Measurements from ENCODE around the gene AREL1.
A peak's percentile ranks its signal among the peaks of the same experiment; 100 is the strongest.

The AREL1 gene

GRCh38 chr14:74636424-74637177 is 76.3 kb downstream of the AREL1 start:
- no peak for DNase-seq (ENCODE audit: low read depth)

- no peak for DNase-seq (ENCODE audit: low read depth)
These were observed 77.0 kb downstream of the AREL1 start for GRCh38 chr14:74635847-74636246.

GRCh38 chr14:74634964-74635363 is 77.9 kb downstream of the AREL1 start:
- DNase-seq (ENCODE audit: low read depth): no peak

GRCh38 chr14:74634481-74634880 is 78.4 kb downstream of the AREL1 start:
- no peak for DNase-seq (ENCODE audit: low read depth)

- DNase-seq (ENCODE audit: low read depth): no peak
These were observed 81.8 kb downstream of the AREL1 start for GRCh38 chr14:74630881-74631690.

DNA sequence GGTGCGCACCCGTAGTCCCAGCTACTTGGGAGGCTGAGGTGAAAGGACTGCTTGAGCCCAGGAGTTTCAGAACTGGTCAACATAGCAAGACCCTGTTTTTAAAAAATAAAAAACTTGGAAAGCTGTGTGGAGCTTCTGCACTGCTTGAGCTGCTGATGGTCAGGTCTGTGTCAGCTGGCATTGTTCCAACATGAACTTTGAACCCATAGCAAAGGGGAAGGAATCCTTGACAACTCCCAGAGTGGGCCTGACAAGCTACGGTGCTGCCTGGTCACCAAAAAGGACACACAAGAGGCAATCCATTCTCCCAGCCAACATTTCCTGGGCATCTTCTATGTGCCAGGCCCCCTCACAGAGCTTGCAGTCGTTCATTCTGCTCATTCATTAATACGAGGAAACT is 84.5 kb downstream of the AREL1 start:
- DNase-seq (ENCODE audit: low read depth): no peak

DNA sequence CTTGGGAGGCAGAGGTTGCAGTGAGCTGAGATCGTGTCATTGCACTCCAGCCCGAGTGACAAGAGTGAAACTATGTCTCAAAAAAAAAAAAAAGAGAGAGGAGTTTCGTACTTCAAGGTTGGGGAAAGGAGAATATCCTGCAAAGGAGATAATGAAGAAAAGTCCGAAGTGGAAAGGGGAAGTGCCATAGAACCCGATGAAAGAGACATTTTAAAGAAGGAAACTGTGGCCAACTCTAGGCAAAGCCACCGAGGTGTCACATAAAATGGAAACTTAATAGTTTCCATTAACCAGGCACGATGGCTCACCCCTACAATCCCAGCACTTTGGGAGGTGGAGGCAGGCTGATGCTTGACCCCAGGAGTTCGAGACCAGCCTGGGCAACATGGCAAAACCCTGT is 85.8 kb downstream of the AREL1 start:
- DNase-seq (ENCODE audit: low read depth): no peak

DNA sequence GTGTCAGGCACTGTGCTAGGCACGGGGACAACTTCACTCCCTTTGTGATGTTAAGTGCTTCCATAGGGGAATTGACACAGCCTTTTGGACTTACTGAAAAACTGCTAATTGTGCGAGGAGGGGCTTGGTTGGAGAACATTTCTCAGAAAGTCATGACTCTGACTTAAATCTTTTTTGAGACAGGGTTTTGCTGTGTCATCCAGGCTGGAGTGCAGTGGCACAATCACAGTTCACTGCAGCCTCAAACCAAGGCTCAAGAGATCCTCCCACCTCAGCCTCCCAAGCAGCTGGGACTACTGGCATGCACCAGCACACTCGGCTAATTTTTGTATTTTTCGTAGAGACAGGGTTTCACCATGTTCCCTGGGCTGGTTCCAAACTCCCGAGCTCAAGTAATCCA is 90.6 kb downstream of the AREL1 start:
- DNase-seq (ENCODE audit: low read depth): no peak

GRCh38 chr14:74621556-74621955 is 91.3 kb downstream of the AREL1 start:
- no peak for DNase-seq (ENCODE audit: low read depth)

- DNase-seq (ENCODE audit: low read depth): no peak
These were observed 92.0 kb downstream of the AREL1 start for GRCh38 chr14:74620923-74621322.

GRCh38 chr14:74620497-74620921 is 92.4 kb downstream of the AREL1 start:
- DNase-seq (ENCODE audit: low read depth): peak; percentile 89

DNA sequence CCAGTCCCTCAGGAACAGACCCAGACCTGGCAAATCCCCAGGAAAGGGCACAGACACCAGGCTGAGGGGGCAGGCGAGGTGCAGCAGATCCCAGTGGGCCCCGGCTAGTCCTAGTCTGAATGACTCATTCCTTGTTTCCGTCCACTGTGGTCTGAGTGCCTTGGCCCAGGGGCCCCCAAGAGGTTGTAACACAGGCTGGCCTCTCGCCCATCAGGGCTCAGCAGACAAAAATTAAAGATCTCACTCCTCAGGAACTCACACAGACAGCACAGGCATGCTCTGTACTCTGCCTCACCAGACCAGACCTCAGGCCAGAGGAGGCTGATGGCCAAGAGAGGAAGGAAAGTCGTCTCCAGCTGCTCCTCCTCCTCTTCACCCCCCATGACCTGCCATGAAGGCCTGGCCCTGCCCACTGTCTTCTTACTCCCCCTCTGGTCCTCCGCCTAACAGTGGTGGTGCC is 93.2 kb downstream of the AREL1 start:
- peak; percentile 98 for DNase-seq (ENCODE audit: low read depth)

- DNase-seq (ENCODE audit: low read depth): no peak
These were observed 94.6 kb downstream of the AREL1 start for GRCh38 chr14:74618078-74618952.

GRCh38 chr14:74616996-74617700 is 95.7 kb downstream of the AREL1 start:
- no peak for DNase-seq (ENCODE audit: low read depth)

DNA sequence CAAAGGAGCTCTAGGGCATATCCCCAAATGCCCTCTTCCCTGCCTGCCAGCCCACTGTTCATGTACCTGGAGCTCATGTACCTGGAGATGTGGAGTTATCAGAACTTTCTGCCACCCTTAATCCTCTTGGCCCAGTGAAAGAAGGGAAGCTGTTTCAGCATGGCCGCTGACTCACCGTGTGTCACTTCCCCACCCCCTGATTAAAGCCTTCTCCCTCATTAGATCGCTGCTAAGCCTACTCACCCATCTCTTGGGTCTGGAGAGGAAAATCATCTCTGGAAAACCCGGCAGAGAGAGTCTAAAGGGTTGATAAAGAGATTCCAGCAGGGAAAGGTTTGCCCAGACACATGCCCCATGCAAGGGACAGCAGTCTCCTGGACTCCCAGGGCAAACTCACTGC is 96.4 kb downstream of the AREL1 start:
- DNase-seq (ENCODE audit: low read depth): peak; percentile 55

GRCh38 chr14:74615735-74616134 is 97.1 kb downstream of the AREL1 start:
- DNase-seq (ENCODE audit: low read depth): no peak

GRCh38 chr14:74614508-74615495 is 98.1 kb downstream of the AREL1 start:
- no peak for DNase-seq (ENCODE audit: low read depth)

GRCh38 chr14:74613211-74613914 is 99.5 kb downstream of the AREL1 start:
- DNase-seq (ENCODE audit: low read depth): no peak

DNA sequence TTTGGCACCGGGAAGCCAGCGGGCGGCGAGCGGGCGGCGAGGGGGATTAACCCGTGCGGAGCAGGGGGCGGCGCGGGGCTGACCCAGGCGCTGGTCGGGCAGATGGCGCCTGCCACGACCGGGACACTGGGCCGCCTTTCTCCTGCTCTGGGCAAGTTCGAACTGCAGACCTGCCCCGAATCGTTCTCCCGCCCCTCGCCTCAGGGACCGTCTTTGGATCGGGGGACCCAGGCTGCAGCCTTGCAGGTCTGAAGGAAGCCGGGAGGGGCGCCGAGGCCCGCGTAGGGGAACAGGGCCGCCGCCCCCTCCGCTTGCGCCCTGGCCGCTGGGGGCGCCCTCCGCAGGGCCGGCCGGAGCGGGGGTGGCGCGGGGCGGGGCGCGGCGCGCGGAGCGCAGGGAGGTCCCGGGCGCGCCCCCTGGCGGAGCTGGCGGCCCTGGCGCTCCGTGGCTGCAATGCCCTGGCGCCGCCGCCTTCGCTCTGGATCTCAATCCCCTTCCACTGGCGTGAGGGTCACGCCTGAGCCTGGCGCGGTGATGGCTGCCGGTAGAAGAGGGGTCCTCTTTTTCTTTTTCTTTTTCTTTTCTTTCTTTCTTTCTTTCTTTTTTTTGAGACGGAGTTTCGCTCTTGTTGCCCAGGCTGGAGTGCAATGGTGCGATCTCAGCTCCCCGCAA is 100.4 kb downstream of the AREL1 start:
- no peak for DNase-seq (ENCODE audit: low read depth)

Measured in GM04503 (cell line).